ENCODE data around the gene PCSK5. TPM values are rescaled to one million over a fixed set of nuclear protein-coding genes. Genes with fewer than 3 reads are reported as not detected.

The PCSK5 gene
- polyA plus RNA-seq, 1 experiment: 0.74 TPM

DNA sequence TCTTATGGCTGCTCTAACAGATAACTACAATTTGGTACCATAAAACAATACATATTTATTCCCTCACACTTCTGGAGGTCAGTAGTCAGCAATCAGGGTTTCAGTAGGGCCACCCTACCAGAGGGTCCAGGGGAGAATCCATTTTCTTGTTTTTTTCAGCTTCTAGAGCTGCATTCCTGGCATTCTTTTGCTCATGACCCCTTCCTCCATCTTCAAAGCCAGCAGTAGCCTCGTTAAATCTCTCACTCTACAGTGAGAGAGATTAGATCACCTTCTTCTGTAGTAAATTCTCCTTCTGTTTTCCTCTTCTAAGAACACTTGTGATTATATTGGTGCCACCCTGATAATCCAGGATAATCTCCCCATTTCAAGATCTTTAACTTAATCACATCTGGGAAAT is 316.3 kb downstream of the PCSK5 start:
- no peak overlapping the region for H3K4me3 ChIP-seq (ENCODE audit: low read depth, low read length)
- TF ChIP-seq, protein P1, sequence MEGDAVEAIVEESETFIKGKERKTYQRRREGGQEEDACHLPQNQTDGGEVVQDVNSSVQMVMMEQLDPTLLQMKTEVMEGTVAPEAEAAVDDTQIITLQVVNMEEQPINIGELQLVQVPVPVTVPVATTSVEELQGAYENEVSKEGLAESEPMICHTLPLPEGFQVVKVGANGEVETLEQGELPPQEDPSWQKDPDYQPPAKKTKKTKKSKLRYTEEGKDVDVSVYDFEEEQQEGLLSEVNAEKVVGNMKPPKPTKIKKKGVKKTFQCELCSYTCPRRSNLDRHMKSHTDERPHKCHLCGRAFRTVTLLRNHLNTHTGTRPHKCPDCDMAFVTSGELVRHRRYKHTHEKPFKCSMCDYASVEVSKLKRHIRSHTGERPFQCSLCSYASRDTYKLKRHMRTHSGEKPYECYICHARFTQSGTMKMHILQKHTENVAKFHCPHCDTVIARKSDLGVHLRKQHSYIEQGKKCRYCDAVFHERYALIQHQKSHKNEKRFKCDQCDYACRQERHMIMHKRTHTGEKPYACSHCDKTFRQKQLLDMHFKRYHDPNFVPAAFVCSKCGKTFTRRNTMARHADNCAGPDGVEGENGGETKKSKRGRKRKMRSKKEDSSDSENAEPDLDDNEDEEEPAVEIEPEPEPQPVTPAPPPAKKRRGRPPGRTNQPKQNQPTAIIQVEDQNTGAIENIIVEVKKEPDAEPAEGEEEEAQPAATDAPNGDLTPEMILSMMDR (IDR thresholded peaks at IDR 0.05; ENCODE audit: insufficient read depth, low read depth, low read length): no peak
- CTCF ChIA-PET: interaction anchor here (0.5 kb wide), 1 partner anchor 42 kb away, joined by 3 read pairs; no protein-coding TSS in a partner anchor
- H3K36me3 ChIP-seq (ENCODE audit: control insufficient read depth, insufficient read depth, low read length): no peaks in the 10 kb centered on the region
- DNase-seq (ENCODE audit: low read depth): no peak
- POLR2A ChIA-PET: no interaction called here
- H3K27me3 ChIP-seq (ENCODE audit: control insufficient read depth, insufficient read depth, low read length): no peaks in the 10 kb centered on the region

DNA sequence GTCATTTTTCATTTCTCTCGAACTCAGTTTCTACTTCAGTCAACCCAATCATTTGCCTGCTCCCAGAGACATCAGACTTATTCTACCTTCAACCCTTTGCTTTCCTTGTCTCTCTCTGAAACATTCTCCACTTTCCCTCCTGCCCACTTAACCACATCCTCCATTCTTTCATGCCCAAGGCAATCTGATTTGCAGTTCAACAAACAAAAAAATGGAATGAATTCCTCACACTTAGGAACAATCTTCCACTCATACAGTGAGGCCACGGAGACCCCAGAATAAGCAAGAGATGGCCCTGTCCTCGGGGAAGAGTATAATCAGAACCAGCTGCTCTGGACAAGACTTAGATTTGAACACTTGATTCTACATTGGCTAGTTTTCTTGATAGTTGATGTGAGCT is 323.3 kb downstream of the PCSK5 start:
- Histone ChIP-seq H3K36me3 (ENCODE audit: control insufficient read depth, insufficient read depth, low read length) (no peaks in the 10 kb centered on the region), H3K4me3 (ENCODE audit: low read depth, low read length) (no peak overlapping the region), H3K27me3 (ENCODE audit: control insufficient read depth, insufficient read depth, low read length) (no peaks in the 10 kb centered on the region)
- no peak for DNase-seq (ENCODE audit: low read depth)
- TF ChIP-seq, protein P1 (IDR thresholded peaks at IDR 0.05; ENCODE audit: insufficient read depth, low read depth, low read length): no peak
- CTCF ChIA-PET: interaction anchor here (0.7 to 4.2 kb wide), 2 partner anchors 12 to 28 kb away, joined by 3 to 18 read pairs; no protein-coding TSS in a partner anchor
- POLR2A ChIA-PET: no interaction called here

DNA sequence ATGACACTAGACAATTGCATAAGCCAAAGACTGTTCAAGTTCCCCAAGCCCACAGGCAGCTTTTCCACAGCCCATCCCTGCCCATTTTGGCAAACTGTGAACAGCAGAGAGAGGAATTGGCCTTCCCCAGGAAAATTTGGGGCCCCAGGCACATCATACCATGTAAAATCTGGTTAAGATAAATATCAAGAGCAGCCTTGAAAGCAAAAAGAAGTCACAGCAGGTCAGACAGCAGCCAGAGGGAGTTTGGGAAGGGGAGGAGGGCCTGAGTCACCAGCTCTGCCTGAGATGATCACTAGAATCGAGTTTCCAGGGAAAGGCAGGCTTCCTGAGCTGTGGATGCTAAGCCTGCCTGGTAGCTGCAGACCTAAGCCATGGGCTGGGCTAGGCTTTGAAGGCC is 324.6 kb downstream of the PCSK5 start:
- ChIA-PET POLR2A (no interaction called here), CTCF (no interaction called here)
- no peaks in the 10 kb centered on the region for H3K27me3 ChIP-seq (ENCODE audit: control insufficient read depth, insufficient read depth, low read length)
- DNase-seq (ENCODE audit: low read depth): peak; percentile 82
- TF ChIP-seq, protein P1 (IDR thresholded peaks at IDR 0.05; ENCODE audit: insufficient read depth, low read depth, low read length): no peak
- no peak overlapping the region for H3K4me3 ChIP-seq (ENCODE audit: low read depth, low read length)
- H3K36me3 ChIP-seq (ENCODE audit: control insufficient read depth, insufficient read depth, low read length): no peaks in the 10 kb centered on the region

DNA sequence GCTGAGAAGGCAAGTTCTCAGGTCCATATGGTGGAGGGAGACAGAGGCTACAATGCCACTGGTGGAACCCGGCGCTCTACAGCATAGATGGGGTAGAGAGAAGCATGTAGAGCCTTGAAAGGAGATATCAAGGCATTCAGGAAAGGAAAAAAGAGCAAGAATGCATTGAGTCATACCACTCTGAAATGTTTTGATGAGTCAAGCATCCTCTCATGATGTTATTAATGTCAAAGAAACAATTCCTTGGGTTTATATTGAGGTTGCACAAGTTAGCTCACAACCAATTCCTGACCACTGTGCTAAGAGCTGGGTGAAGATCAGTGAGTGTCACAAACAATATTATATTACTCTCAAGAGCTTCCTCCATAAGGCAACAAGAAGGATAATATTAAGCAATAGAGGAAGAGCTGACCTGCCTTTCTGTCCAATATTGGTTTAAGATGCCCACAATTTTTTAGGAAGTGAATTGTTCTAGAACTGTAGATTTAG is 325.7 kb downstream of the PCSK5 start:
- Histone ChIP-seq H3K27me3 (ENCODE audit: control insufficient read depth, insufficient read depth, low read length) (no peaks in the 10 kb centered on the region), H3K36me3 (ENCODE audit: control insufficient read depth, insufficient read depth, low read length) (no peaks in the 10 kb centered on the region), H3K4me3 (ENCODE audit: low read depth, low read length) (no peak overlapping the region)
- peak; percentile 91 for DNase-seq (ENCODE audit: low read depth)
- POLR2A ChIA-PET: interaction anchor here (1.0 kb wide), 1 partner anchor 40 kb away, joined by 4 read pairs; no protein-coding TSS in a partner anchor
- TF ChIP-seq, protein P1 (IDR thresholded peaks at IDR 0.05; ENCODE audit: insufficient read depth, low read depth, low read length): no peak
- CTCF ChIA-PET: interaction anchor here (0.6 kb wide), 1 partner anchor 150 kb away, joined by 6 read pairs; no protein-coding TSS in a partner anchor

DNA sequence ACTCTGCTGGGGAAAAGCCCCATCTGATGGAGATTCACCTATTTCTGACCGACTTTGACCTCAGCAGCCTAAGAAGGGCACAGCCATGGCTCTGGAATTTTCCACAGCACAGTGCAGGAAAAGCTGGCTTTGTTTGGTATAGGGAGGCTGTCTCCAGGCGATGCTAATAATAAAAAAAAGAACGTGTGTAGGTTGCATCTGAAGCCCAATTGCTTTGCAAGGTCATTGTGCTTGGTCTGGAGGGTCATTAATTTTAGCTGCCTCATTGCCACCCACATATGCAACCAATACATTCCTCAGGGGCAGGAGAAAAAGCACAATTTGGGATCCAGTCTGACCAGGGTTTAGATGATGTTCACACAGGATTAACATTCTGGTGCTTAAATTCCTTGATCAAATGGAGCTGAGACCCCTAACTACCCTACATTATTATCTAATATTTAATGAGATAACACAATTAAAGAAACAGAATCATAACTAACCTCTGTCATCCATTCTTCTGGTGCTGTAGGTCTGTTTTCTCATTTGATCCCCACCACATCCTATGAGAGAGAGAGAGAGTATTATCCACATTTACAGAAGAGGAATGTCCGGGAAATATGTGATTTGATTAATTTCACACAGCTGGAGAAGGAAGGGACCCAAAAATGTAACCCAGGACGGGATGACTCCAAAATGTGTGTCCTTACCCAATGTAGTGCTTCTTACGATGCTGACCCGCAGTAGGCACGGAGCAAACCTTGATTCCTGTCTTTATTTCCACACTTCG is 327.8 kb downstream of the PCSK5 start:
- TF ChIP-seq, protein P1 (IDR thresholded peaks at IDR 0.05; ENCODE audit: insufficient read depth, low read depth, low read length): no peak
- no peak overlapping the region for H3K4me3 ChIP-seq (ENCODE audit: low read depth, low read length)
- POLR2A ChIA-PET: no interaction called here
- no peaks in the 10 kb centered on the region for H3K36me3 ChIP-seq (ENCODE audit: control insufficient read depth, insufficient read depth, low read length)
- CTCF ChIA-PET: interaction anchor here (0.9 to 1.8 kb wide), 4 partner anchors 7 to 89 kb away, joined by 3 to 4 read pairs (median 4); no protein-coding TSS in a partner anchor
- no peaks in the 10 kb centered on the region for H3K27me3 ChIP-seq (ENCODE audit: control insufficient read depth, insufficient read depth, low read length)
- no peak for DNase-seq (ENCODE audit: low read depth)
